Muscle layer of duodenum (tissue), 2 donors: ENCODE measurements around the gene GDF2.

Experiments
- H3K27ac ChIP-seq: one replicate; pipeline ENCODE4 v1.7.0; 2013; ENCODE audit warnings: mild to moderate bottlenecking, low read length
- H3K27me3 ChIP-seq: one replicate; pipeline ENCODE4 v1.7.0; 2013; ENCODE audit warnings: low read depth, mild to moderate bottlenecking, control low read depth, low read length
- H3K36me3 ChIP-seq, 2 donors: one replicate each; pipeline ENCODE4 v1.7.0; 2013; ENCODE audit warnings: low read length in 2 of 2, control low read depth in 1 of 2, mild to moderate bottlenecking in 1 of 2; ENCODE audit not compliant: insufficient read depth in 2 of 2, control insufficient read depth in 1 of 2
- H3K4me1 ChIP-seq, 2 donors: one replicate each; pipeline ENCODE4 v1.7.0; 2013; ENCODE audit warnings: low read length in 2 of 2, mild to moderate bottlenecking in 2 of 2, control low read depth in 1 of 2, moderate library complexity in 1 of 2; ENCODE audit not compliant: insufficient read depth in 2 of 2, control insufficient read depth in 1 of 2
- H3K4me3 ChIP-seq, 2 donors: one replicate each; pipeline ENCODE4 v1.7.0; 2013; ENCODE audit warnings: low read length in 2 of 2, low read depth in 1 of 2, mild to moderate bottlenecking in 1 of 2
- H3K9me3 ChIP-seq, 2 donors: one replicate each; pipeline ENCODE4 v1.7.0; 2013; ENCODE audit warnings: low read length in 2 of 2, control low read depth in 1 of 2, mild to moderate bottlenecking in 1 of 2; ENCODE audit not compliant: control insufficient read depth in 1 of 2
- donor health status: healthy.

Gene GDF2

GRCh38 chr10:47315421-47315820 lies 6.8 kb upstream of the GDF2 start:
- Histone ChIP-seq H3K27me3 (no peaks in the 10 kb centered on the region), H3K27ac (no peak overlapping the region), H3K4me1 (no peaks in the 10 kb centered on the region), H3K4me3 (no peak overlapping the region), H3K9me3 (no peaks in the 10 kb centered on the region), H3K36me3 (no peaks in the 10 kb centered on the region)

- H3K4me3 ChIP-seq = no peak overlapping the region
- H3K4me1 ChIP-seq = no peaks in the 10 kb centered on the region
- H3K27ac ChIP-seq = no peak overlapping the region
Measured at GRCh38 chr10:47316131-47316530, 6.1 kb upstream of the GDF2 start.

GRCh38 chr10:47317251-47317650 lies 5.0 kb upstream of the GDF2 start:
- Histone ChIP-seq H3K4me1 (no peaks in the 10 kb centered on the region), H3K27ac (no peak overlapping the region), H3K27me3 (no peaks in the 10 kb centered on the region), H3K4me3 (no peak overlapping the region), H3K9me3 (no peaks in the 10 kb centered on the region), H3K36me3 (no peaks in the 10 kb centered on the region)

More at GRCh38 chr10:47316131-47316530, 6.1 kb upstream of the GDF2 start:
- Histone ChIP-seq H3K27me3 (no peaks in the 10 kb centered on the region), H3K9me3 (no peaks in the 10 kb centered on the region), H3K36me3 (no peaks in the 10 kb centered on the region)

DNA sequence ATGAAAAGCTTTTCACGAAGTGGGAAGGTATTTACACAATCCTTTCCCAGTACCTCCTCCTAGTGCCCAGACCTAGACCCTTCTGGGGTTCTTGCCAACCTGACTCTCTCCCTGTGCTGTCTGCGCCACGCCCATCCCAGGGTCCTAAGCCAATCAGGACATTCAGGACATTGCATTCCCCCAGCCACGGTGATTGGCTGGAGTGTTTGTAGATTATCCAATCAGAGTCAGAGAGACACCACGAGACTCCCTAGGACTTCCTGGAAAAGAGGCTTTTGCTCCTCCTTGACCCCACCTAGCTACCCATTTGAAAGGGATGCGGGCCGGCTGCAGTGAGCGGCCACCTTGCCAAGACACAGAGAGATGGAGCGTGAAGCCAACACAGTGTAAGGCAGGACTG lies 3.5 kb upstream of the GDF2 start:
- no peaks in the 10 kb centered on the region for H3K9me3 ChIP-seq
- no peaks in the 10 kb centered on the region for H3K4me1 ChIP-seq
- H3K27ac ChIP-seq = no peak overlapping the region

GRCh38 chr10:47319784-47320183 lies 2.5 kb upstream of the GDF2 start:
- no peak overlapping the region for H3K27ac ChIP-seq
- no peaks in the 10 kb centered on the region for H3K27me3 ChIP-seq
- H3K9me3 ChIP-seq = no peaks in the 10 kb centered on the region
- no peak overlapping the region for H3K4me3 ChIP-seq
- H3K4me1 ChIP-seq = no peaks in the 10 kb centered on the region
- no peaks in the 10 kb centered on the region for H3K36me3 ChIP-seq

More for the DNA sequence above, 3.5 kb upstream of the GDF2 start:
- no peaks in the 10 kb centered on the region for H3K27me3 ChIP-seq
- no peak overlapping the region for H3K4me3 ChIP-seq
- no peaks in the 10 kb centered on the region for H3K36me3 ChIP-seq

DNA sequence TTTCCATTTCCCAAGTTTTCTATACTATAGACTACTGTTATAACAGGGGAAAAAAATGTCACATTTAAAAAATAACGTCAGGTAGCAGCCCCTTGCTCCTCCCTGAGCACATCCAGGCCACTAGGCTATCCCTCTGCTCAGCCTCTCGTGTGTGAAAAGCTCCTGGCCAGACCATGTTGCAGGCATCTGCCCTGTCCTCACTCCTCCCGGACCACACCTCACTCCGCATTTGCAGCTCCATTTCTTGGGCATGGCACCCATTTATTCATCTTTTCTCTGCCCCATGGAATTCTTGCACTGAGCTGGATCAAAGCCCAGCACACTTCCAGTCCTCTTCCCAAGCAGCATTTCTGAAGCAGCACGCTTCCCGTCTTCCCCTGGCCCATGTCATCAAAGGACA lies 1.4 kb upstream of the GDF2 start:
- H3K9me3 ChIP-seq = no peaks in the 10 kb centered on the region
- no peaks in the 10 kb centered on the region for H3K36me3 ChIP-seq
- no peak overlapping the region for H3K4me3 ChIP-seq
- H3K27ac ChIP-seq = no peak overlapping the region
- no peaks in the 10 kb centered on the region for H3K27me3 ChIP-seq
- no peaks in the 10 kb centered on the region for H3K4me1 ChIP-seq

GRCh38 chr10:47321521-47322195 lies 596 bp upstream of the GDF2 start:
- no peaks in the 10 kb centered on the region for H3K4me1 ChIP-seq
- H3K9me3 ChIP-seq = no peaks in the 10 kb centered on the region
- H3K36me3 ChIP-seq = no peaks in the 10 kb centered on the region
- H3K4me3 ChIP-seq = no peak overlapping the region
- H3K27me3 ChIP-seq = no peaks in the 10 kb centered on the region
- H3K27ac ChIP-seq = no peak overlapping the region

DNA sequence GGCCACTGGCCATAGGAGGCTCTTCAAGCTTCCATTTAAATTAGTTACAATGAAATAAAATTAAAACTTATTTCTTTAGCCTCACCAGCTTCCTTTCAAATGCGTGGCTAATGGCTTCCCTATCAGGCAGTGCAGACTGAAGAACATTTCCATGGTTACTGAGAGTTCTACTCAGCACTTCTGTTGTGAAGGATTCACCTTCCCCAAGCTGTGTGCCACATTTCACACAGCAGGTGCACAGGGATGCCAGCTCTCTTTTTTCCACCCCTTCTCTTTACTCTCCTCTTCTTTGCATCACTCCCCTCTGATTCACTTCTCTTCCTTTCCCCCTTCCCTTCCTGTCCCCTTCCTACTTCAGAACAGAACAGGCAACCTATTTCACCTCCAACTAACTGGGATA lies 833 bp downstream of the GDF2 start:
- Histone ChIP-seq H3K27ac (no peak overlapping the region), H3K27me3 (no peaks in the 10 kb centered on the region), H3K36me3 (no peaks in the 10 kb centered on the region), H3K4me3 (no peak overlapping the region), H3K4me1 (no peaks in the 10 kb centered on the region), H3K9me3 (no peaks in the 10 kb centered on the region)

DNA sequence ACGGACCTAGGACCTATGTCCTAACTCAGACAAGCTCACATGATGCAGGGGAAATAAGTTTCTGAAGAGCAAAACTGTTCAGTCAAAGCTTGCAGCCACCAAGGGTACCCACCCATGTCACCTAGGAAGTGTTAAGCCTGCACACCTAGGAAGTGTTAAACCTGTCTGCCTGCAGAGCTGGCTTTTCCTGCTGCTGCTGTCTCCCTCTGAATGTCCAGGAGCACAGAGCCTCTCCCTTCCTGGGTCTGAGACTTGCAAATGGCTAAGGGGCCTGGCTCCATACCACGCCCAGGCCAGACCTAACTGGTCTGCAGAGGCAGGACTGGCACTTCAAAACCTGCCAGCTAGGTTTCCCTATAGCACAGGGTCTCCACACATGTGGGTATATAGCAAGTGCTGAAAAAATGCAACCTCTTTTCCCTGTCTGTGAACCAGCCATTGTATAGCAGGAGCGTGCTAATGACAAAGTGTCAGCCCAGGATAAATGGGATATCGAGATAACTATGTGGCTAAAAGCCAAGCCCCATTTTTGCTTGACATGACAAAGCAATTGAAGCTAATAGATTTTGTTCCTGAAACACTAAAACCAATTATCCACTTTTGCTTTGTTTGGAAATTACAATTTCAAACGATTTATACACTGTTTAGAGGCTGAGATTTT lies 1.5 kb downstream of the GDF2 start:
- no peaks in the 10 kb centered on the region for H3K36me3 ChIP-seq
- H3K9me3 ChIP-seq = no peaks in the 10 kb centered on the region
- no peak overlapping the region for H3K27ac ChIP-seq
- H3K4me1 ChIP-seq = no peaks in the 10 kb centered on the region
- H3K4me3 ChIP-seq = no peak overlapping the region
- H3K27me3 ChIP-seq = no peaks in the 10 kb centered on the region

DNA sequence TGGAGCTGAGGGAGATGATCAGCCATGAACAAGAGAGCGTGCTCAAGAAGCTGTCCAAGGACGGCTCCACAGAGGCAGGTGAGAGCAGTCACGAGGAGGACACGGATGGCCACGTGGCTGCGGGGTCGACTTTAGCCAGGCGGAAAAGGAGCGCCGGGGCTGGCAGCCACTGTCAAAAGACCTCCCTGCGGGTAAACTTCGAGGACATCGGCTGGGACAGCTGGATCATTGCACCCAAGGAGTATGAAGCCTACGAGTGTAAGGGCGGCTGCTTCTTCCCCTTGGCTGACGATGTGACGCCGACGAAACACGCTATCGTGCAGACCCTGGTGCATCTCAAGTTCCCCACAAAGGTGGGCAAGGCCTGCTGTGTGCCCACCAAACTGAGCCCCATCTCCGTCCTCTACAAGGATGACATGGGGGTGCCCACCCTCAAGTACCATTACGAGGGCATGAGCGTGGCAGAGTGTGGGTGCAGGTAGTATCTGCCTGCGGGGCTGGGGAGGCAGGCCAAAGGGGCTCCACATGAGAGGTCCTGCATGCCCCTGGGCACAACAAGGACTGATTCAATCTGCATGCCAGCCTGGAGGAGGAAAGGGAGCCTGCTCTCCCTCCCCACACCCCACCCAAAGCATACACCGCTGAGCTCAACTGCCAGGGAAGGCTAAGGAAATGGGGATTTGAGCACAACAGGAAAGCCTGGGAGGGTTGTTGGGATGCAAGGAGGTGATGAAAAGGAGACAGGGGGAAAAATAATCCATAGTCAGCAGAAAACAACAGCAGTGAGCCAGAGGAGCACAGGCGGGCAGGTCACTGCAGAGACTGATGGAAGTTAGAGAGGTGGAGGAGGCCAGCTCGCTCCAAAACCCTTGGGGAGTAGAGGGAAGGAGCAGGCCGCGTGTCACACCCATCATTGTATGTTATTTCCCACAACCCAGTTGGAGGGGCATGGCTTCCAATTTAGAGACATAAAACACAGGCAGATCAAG lies 3.3 kb downstream of the GDF2 start:
- no peak overlapping the region for H3K27ac ChIP-seq
- no peaks in the 10 kb centered on the region for H3K4me1 ChIP-seq
- H3K27me3 ChIP-seq = no peaks in the 10 kb centered on the region
- H3K9me3 ChIP-seq = no peaks in the 10 kb centered on the region
- no peaks in the 10 kb centered on the region for H3K36me3 ChIP-seq
- H3K4me3 ChIP-seq = no peak overlapping the region

GRCh38 chr10:47326306-47326926 lies 4.2 kb downstream of the GDF2 start:
- Histone ChIP-seq H3K36me3 (no peaks in the 10 kb centered on the region), H3K27ac (no peak overlapping the region), H3K4me3 (no peak overlapping the region), H3K9me3 (no peaks in the 10 kb centered on the region), H3K27me3 (no peaks in the 10 kb centered on the region), H3K4me1 (no peaks in the 10 kb centered on the region)
